ENCODE data around the gene TTYH1.

GRCh38 chr19:54433697-54434096 is 18.4 kb downstream of the TTYH1 start:
- TF ChIP-seq EZH2 (IDR thresholded peaks at IDR 0.05; ENCODE audit: low read depth, low read length, severe bottlenecking) (no peak), FOSL1 (IDR thresholded peaks at IDR 0.05; ENCODE audit: insufficient read depth, low read depth, low read length) (no peak), CTCF (IDR thresholded peaks at IDR 0.05; ENCODE audit: control extremely low read depth in 1 of 3, insufficient read depth in 1 of 3, low read depth in 1 of 3, low read length in 3 of 3) (no peak)

Measured in H1 (cell line).